HepG2 (cell line): Measurements from ENCODE around the gene SERPINI1. TPM values are rescaled to one million over a fixed set of nuclear protein-coding genes. Genes with fewer than 3 reads are reported as not detected.
A peak's percentile ranks its signal among the peaks of the same experiment; 100 is the strongest.

ENCODE experiments used
- CBFB ChIP-seq: sonication (generic); formaldehyde crosslinking; IDR thresholded peaks from 2 replicates; pipeline ENCODE4 v1.4.0; 2020; ENCODE audit warnings: missing genetic modification reagents
- HIVEP1 ChIP-seq: sonication (generic); formaldehyde crosslinking; IDR thresholded peaks from 2 replicates; pipeline ENCODE4 v1.4.0; 2020; ENCODE audit warnings: mild to moderate bottlenecking, missing genetic modification reagents
- HNRNPUL1 ChIP-seq: fragments of 200-400 bp; formaldehyde crosslinking; IDR thresholded peaks from 2 replicates; pipeline ENCODE4 v1.6.1; 2017; ENCODE audit warnings: low read depth, mild to moderate bottlenecking, low read length, moderate library complexity
- KMT2A ChIP-seq: sonication (generic); formaldehyde crosslinking; IDR thresholded peaks from 2 replicates; pipeline ENCODE4 v1.4.0; 2020; ENCODE audit warnings: missing genetic modification reagents
- LCORL ChIP-seq, 2 experiments: fragments of 450-650 bp in 1 of 2; sonication (generic) in 1 of 2; formaldehyde crosslinking in 1 of 2; IDR thresholded peaks; 2 replicates each; pipeline versions ENCODE4 v1.5.0 to v1.6.1; 2017 to 2020; ENCODE audit warnings: antibody characterized with exemption in 1 of 2, missing genetic modification reagents in 1 of 2
- NFIC ChIP-seq: IDR thresholded peaks from 2 replicates; pipeline ENCODE4 v1.6.1; 2012; ENCODE audit warnings: mild to moderate bottlenecking, low read length, inconsistent platforms
- RELA ChIP-seq: sonication (generic); formaldehyde crosslinking; IDR thresholded peaks from 2 replicates; pipeline ENCODE4 v1.4.0; 2020; ENCODE audit warnings: missing genetic modification reagents
- REST ChIP-seq, 2 experiments: IDR thresholded peaks; 2 replicates each; pipeline ENCODE4 v1.6.1; 2011 to 2012; ENCODE audit warnings: low read length in 2 of 2, borderline replicate concordance in 1 of 2, low read depth in 1 of 2, mild to moderate bottlenecking in 1 of 2, moderate library complexity in 1 of 2
- TFDP2 ChIP-seq: sonication (generic); formaldehyde crosslinking; IDR thresholded peaks from 2 replicates; pipeline ENCODE4 v1.4.0; 2020; ENCODE audit warnings: missing genetic modification reagents
- TGIF2 ChIP-seq: IDR thresholded peaks from 2 replicates; pipeline ENCODE4 v1.6.1; 2016; ENCODE audit warnings: control low read depth, missing compliant biosample characterization
- ZBTB1 ChIP-seq: sonication (generic); formaldehyde crosslinking; IDR thresholded peaks from 2 replicates; pipeline ENCODE4 v1.4.0; 2020; ENCODE audit warnings: missing genetic modification reagents, borderline replicate concordance
- ZBTB2 ChIP-seq: sonication (generic); formaldehyde crosslinking; IDR thresholded peaks from 2 replicates; pipeline ENCODE4 v1.8.0; 2022; ENCODE audit warnings: low read depth, missing genetic modification reagents
- ZBTB8A ChIP-seq: sonication (generic); formaldehyde crosslinking; IDR thresholded peaks from 2 replicates; pipeline ENCODE4 v1.4.0; 2020; ENCODE audit warnings: mild to moderate bottlenecking, low read depth, missing genetic modification reagents, borderline replicate concordance
- ZFP82 ChIP-seq: sonication (generic); formaldehyde crosslinking; IDR thresholded peaks from 2 replicates; pipeline ENCODE4 v1.5.1; 2020; ENCODE audit warnings: mild to moderate bottlenecking, missing genetic modification reagents, borderline replicate concordance
- ZNF121 ChIP-seq: sonication (generic); formaldehyde crosslinking; IDR thresholded peaks from 2 replicates; pipeline ENCODE4 v1.5.0; 2020; ENCODE audit warnings: mild to moderate bottlenecking, missing genetic modification reagents
- ZNF547 ChIP-seq: sonication (generic); formaldehyde crosslinking; IDR thresholded peaks from 2 replicates; pipeline ENCODE4 v1.5.1; 2020; ENCODE audit warnings: mild to moderate bottlenecking, missing genetic modification reagents
- ZNF740 ChIP-seq: sonication (generic); formaldehyde crosslinking; IDR thresholded peaks from 2 replicates; pipeline ENCODE4 v1.4.0; 2020; ENCODE audit warnings: missing genetic modification reagents
- ZNF788 ChIP-seq: sonication (generic); formaldehyde crosslinking; IDR thresholded peaks from 2 replicates; pipeline ENCODE4 v1.5.0; 2020; ENCODE audit warnings: mild to moderate bottlenecking, missing genetic modification reagents, borderline replicate concordance
- ZSCAN21 ChIP-seq: sonication (generic); formaldehyde crosslinking; IDR thresholded peaks from 2 replicates; pipeline ENCODE4 v1.8.0; 2022; ENCODE audit warnings: mild to moderate bottlenecking, missing genetic modification reagents, moderate library complexity, borderline replicate concordance
- polyA plus RNA-seq, 8 experiments: library from polyadenylated mRNA; depleted of rRNA in 3 of 8; stranded (reverse) in 7 of 8; unstranded in 1 of 8; fragments of >200 nt; fragmentation: Illumina TruSeq in 4 of 8; extraction: Trizol in 4 of 8; gene quantifications; 2 replicates each; pipeline versions ENCODE4 v1.2.1 to v1.2.3, GENCODE V29; 2011 to 2016; ENCODE audit warnings: low read depth in 4 of 8, missing spikeins in 1 of 8, mixed read lengths in 1 of 8; ENCODE audit not compliant: insufficient read depth in 1 of 8
- total RNA-seq, 5 experiments: library from RNA; depleted of rRNA; stranded (reverse); fragments of >200 nt; fragmentation: Illumina TruSeq; extraction: Trizol; gene quantifications; 2 replicates each; pipeline ENCODE4 v1.2.3, GENCODE V29; 2016; ENCODE audit warnings: low read depth in 1 of 5
- TF ChIP-seq, protein P1 (sequence below): sonication (generic); formaldehyde crosslinking; IDR thresholded peaks from 2 replicates; pipeline ENCODE4 v1.5.1; 2020; ENCODE audit warnings: missing genetic modification reagents, mild to moderate bottlenecking, borderline replicate concordance

The SERPINI1 gene
- total and polyA plus RNA-seq, 2 of the 13 experiments (the other 11 are each of a cell fraction or from before 2014, with no cell fraction given) = 14.7 to 58.0 TPM

GRCh38 chr3:167735233-167736138, at the start of gene SERPINI1 (continued):
- peak; percentile 65; the same call in 1 of the 2 replicates for TF ChIP-seq TFDP2
- no peak for TF ChIP-seq ZBTB8A (CRISPR knock-in tag)
- TF ChIP-seq KMT2A = peak; percentile 95
- peak; percentile 73; the same call in 1 of the 2 replicates for TF ChIP-seq ZSCAN21 (CRISPR knock-in tag)
- TF ChIP-seq, protein P1, sequence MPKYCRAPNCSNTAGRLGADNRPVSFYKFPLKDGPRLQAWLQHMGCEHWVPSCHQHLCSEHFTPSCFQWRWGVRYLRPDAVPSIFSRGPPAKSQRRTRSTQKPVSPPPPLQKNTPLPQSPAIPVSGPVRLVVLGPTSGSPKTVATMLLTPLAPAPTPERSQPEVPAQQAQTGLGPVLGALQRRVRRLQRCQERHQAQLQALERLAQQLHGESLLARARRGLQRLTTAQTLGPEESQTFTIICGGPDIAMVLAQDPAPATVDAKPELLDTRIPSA (CRISPR knock-in tag) = 0 out of 2 replicates have a peak, but pooled peaks have one; percentile 68
- 0 out of 2 replicates have a peak, but pooled peaks have one; percentile 16 for TF ChIP-seq HIVEP1 (CRISPR knock-in tag)
- no peak for TF ChIP-seq ZNF740 (CRISPR knock-in tag)
- TF ChIP-seq REST (IDR thresholded peaks at IDR 0.05; ENCODE audit: borderline replicate concordance in 1 of 2, low read depth in 1 of 2, low read length in 2 of 2) = peak in 1 of 2 experiments; percentile 79; a peak in 1 of 4 replicates
- TF ChIP-seq ZNF788 (CRISPR knock-in tag) = no peak; the same call in 1 of the 2 replicates
- TF ChIP-seq ZBTB2 (CRISPR knock-in tag) = no peak
- TF ChIP-seq LCORL (IDR thresholded peaks at IDR 0.05) = no peak
- TF ChIP-seq LCORL (CRISPR knock-in tag; IDR thresholded peaks at IDR 0.05) = peak; percentile 79
- no peak for TF ChIP-seq NFIC
- TF ChIP-seq ZNF547 (CRISPR knock-in tag) = peak; percentile 70; the same call in 1 of the 2 replicates
- peak; percentile 76; the same call in 1 of the 2 replicates for TF ChIP-seq ZFP82 (CRISPR knock-in tag)
- no peak for TF ChIP-seq ZNF121 (CRISPR knock-in tag)
- 0 out of 2 replicates have a peak, but pooled peaks have one; percentile 10 for TF ChIP-seq TGIF2 (CRISPR knock-in tag)
- no peak for TF ChIP-seq ZBTB1 (CRISPR knock-in tag)
- peak; percentile 41; the same call in 1 of the 2 replicates for TF ChIP-seq CBFB
- TF ChIP-seq HNRNPUL1 = no peak
- TF ChIP-seq RELA (CRISPR knock-in tag) = no peak
